NCI-H82 treated with DMSO at 0.1 percent for 48 hours (cell line): ENCODE measurements around the gene CHRDL2.

Source experiments
- DNase-seq: peaks from one replicate; lab custom pipeline; 2025; ENCODE audit not compliant: unreplicated experiment; lab: John Stamatoyannopoulos, UW

Gene CHRDL2

GRCh38 chr11:74717221-74717969 lies 13.8 kb downstream of the CHRDL2 start:
- no peak for DNase-seq

GRCh38 chr11:74714904-74715303 lies 16.3 kb downstream of the CHRDL2 start:
- DNase-seq = no peak

- DNase-seq = no peak
These were observed 17.5 kb downstream of the CHRDL2 start for GRCh38 chr11:74713686-74714085.

GRCh38 chr11:74710281-74710938 lies 20.8 kb downstream of the CHRDL2 start:
- no peak for DNase-seq

GRCh38 chr11:74709175-74709574 lies 22.1 kb downstream of the CHRDL2 start:
- DNase-seq = no peak

GRCh38 chr11:74707602-74708510 lies 23.4 kb downstream of the CHRDL2 start:
- no peak for DNase-seq

GRCh38 chr11:74707182-74707581 lies 24.0 kb downstream of the CHRDL2 start:
- no peak for DNase-seq

GRCh38 chr11:74703211-74703610 lies 28.0 kb downstream of the CHRDL2 start:
- no peak for DNase-seq

GRCh38 chr11:74702383-74703007 lies 28.7 kb downstream of the CHRDL2 start:
- peak; percentile 38 for DNase-seq

- DNase-seq = no peak
These were observed 29.9 kb downstream of the CHRDL2 start for GRCh38 chr11:74701351-74701750.

- DNase-seq = no peak
These were observed 31.4 kb downstream of the CHRDL2 start for GRCh38 chr11:74699615-74700396.

GRCh38 chr11:74697722-74698121 lies 33.5 kb downstream of the CHRDL2 start:
- no peak for DNase-seq

- DNase-seq = no peak
These were observed 34.1 kb downstream of the CHRDL2 start for GRCh38 chr11:74696939-74697675.

- no peak for DNase-seq
These were observed 34.7 kb downstream of the CHRDL2 start for GRCh38 chr11:74696500-74696899.

GRCh38 chr11:74695705-74696280 lies 35.4 kb downstream of the CHRDL2 start:
- DNase-seq = no peak

GRCh38 chr11:74694136-74694930 lies 36.9 kb downstream of the CHRDL2 start:
- no peak for DNase-seq

GRCh38 chr11:74693531-74693930 lies 37.7 kb downstream of the CHRDL2 start:
- no peak for DNase-seq

- no peak for DNase-seq
These were observed 39.5 kb downstream of the CHRDL2 start for GRCh38 chr11:74691755-74692154.

GRCh38 chr11:74689666-74690065 lies 41.6 kb downstream of the CHRDL2 start:
- no peak for DNase-seq
